ENCODE data around the gene CTLA4.
"Not testable (repeated sequence)": the region's sequence is repeated elsewhere in the genome, so short reads cannot be mapped to it uniquely, and the experiment has no call there.

The CTLA4 gene

GRCh38 chr2:203858176-203858575 is 9.4 kb upstream of the CTLA4 start:
- DNase-seq: no peak

- no peak for DNase-seq
Observed at GRCh38 chr2:203859030-203859789, 8.4 kb upstream of the CTLA4 start.

GRCh38 chr2:203861197-203861596 is 6.4 kb upstream of the CTLA4 start:
- no peak for DNase-seq

GRCh38 chr2:203861607-203862006 is 6.0 kb upstream of the CTLA4 start:
- DNase-seq: no peak

GRCh38 chr2:203869223-203870042 is 1.9 kb downstream of the CTLA4 start:
- DNase-seq: no peak

- no peak for DNase-seq
Observed at GRCh38 chr2:203870481-203870880, 2.9 kb downstream of the CTLA4 start.

GRCh38 chr2:203870941-203871340 is 3.4 kb downstream of the CTLA4 start:
- no peak for DNase-seq

- no peak for DNase-seq
Observed at GRCh38 chr2:203871371-203871983, 3.9 kb downstream of the CTLA4 start.

- DNase-seq: no peak
Observed at GRCh38 chr2:203873461-203873860, 5.9 kb downstream of the CTLA4 start.

- no peak for DNase-seq
Observed at GRCh38 chr2:203873921-203874631, 6.5 kb downstream of the CTLA4 start.

- no peak for DNase-seq
Observed at GRCh38 chr2:203875471-203875870, 7.9 kb downstream of the CTLA4 start.

- no peak for DNase-seq
Observed at GRCh38 chr2:203876328-203876727, 8.8 kb downstream of the CTLA4 start.

- peak; percentile 5 for DNase-seq
Observed at GRCh38 chr2:203878063-203878462, 10.5 kb downstream of the CTLA4 start.

- no peak for DNase-seq
Observed at GRCh38 chr2:203880557-203881125, 13.1 kb downstream of the CTLA4 start.

- DNase-seq: not testable (repeated sequence)
Observed at GRCh38 chr2:203881185-203881584, 13.6 kb downstream of the CTLA4 start.

GRCh38 chr2:203882551-203882950 is 15.0 kb downstream of the CTLA4 start:
- no peak for DNase-seq

- DNase-seq: no peak
Observed at GRCh38 chr2:203886661-203887151, 19.1 kb downstream of the CTLA4 start.

- no peak for DNase-seq
Observed at GRCh38 chr2:203887677-203888076, 20.1 kb downstream of the CTLA4 start.

GRCh38 chr2:203889542-203889941 is 22.0 kb downstream of the CTLA4 start:
- DNase-seq: no peak

GRCh38 chr2:203889944-203890343 is 22.4 kb downstream of the CTLA4 start:
- DNase-seq: no peak

GRCh38 chr2:203890733-203891132 is 23.2 kb downstream of the CTLA4 start:
- DNase-seq: no peak

GRCh38 chr2:203891474-203891873 is 23.9 kb downstream of the CTLA4 start:
- no peak for DNase-seq

GRCh38 chr2:203892207-203892606 is 24.6 kb downstream of the CTLA4 start:
- no peak for DNase-seq
